PC-3 (cell line): Measurements from ENCODE around the gene WNT5B. TPM values are rescaled to one million over a fixed set of nuclear protein-coding genes. Genes with fewer than 3 reads are reported as not detected.

ENCODE experiments used
- ATAC-seq: fragments of 200-7000 bp; cut with Tn5 transposase; 2 replicates; pipeline ENCODE4 v1.9.1; 2020; ENCODE audit warnings: mild to moderate bottlenecking, moderate library complexity
- BruUV-seq: library from RNA; stranded (reverse); fragments of 400-500 nt; replicated peaks from 2 replicates; lab custom pipeline; 2021; lab: Mats Ljungman, UMichigan
- CTCF ChIA-PET: fragments of 300-600 bp; sonication (Branson Sonifier 250); formaldehyde crosslinking; loops from one replicate; lab custom pipeline; 2022; ENCODE audit warnings: antibody characterized with exemption; lab: Charles Lee
- POLR2A ChIA-PET: fragments of 300-600 bp; sonication (Branson Sonifier 250); formaldehyde crosslinking; loops from one replicate; lab custom pipeline; 2022; ENCODE audit warnings: antibody characterized with exemption; ENCODE audit not compliant: unreplicated experiment; lab: Charles Lee
- DNase-seq: peaks from one replicate; pipeline ENCODE4 v3.0.0-alpha.2; 2015
- H2AFZ ChIP-seq: fragments of 300-600 bp; sonication (generic); 2 replicates; pipeline ENCODE4 v1.6.0; 2016; ENCODE audit warnings: antibody characterized with exemption, low read length
- H3F3A ChIP-seq: fragments of 300-600 bp; sonication (generic); one replicate; pipeline ENCODE4 v1.6.0; 2017; ENCODE audit warnings: antibody characterized with exemption, low read length, control low read depth, mild to moderate bottlenecking; ENCODE audit not compliant: unreplicated experiment
- H3K27ac ChIP-seq: fragments of 300-600 bp; sonication (generic); 2 replicates; pipeline ENCODE4 v1.5.1; 2016; ENCODE audit warnings: mild to moderate bottlenecking, low read length
- H3K27me3 ChIP-seq: fragments of 300-600 bp; sonication (generic); 2 replicates; pipeline ENCODE4 v1.6.1; 2016; ENCODE audit warnings: low read length, mixed read lengths
- H3K36me3 ChIP-seq: fragments of 300-600 bp; sonication (generic); 2 replicates; pipeline ENCODE4 v1.6.1; 2016; ENCODE audit warnings: low read depth, mixed run types, low read length, mixed read lengths
- H3K4me1 ChIP-seq: fragments of 300-600 bp; sonication (generic); 2 replicates; pipeline ENCODE4 v1.5.1; 2016; ENCODE audit warnings: low read length; ENCODE audit not compliant: insufficient read depth
- H3K4me2 ChIP-seq: fragments of 300-600 bp; sonication (generic); 2 replicates; pipeline ENCODE4 v1.6.0; 2016; ENCODE audit warnings: low read length
- H3K4me3 ChIP-seq: fragments of 300-600 bp; sonication (generic); 2 replicates; pipeline ENCODE4 v1.5.1; 2016; ENCODE audit warnings: mild to moderate bottlenecking, low read length, mixed read lengths
- H3K79me2 ChIP-seq: fragments of 300-600 bp; sonication (generic); 2 replicates; pipeline ENCODE4 v1.6.1; 2017; ENCODE audit warnings: low read length, mixed read lengths
- H3K9ac ChIP-seq: fragments of 300-600 bp; sonication (generic); 2 replicates; pipeline ENCODE4 v1.6.0; 2016; ENCODE audit warnings: mild to moderate bottlenecking, low read length
- H3K9me2 ChIP-seq: fragments of 300-600 bp; sonication (generic); replicated peaks from 2 replicates; pipeline ENCODE4 v1.6.1; 2016; ENCODE audit warnings: mixed run types, low read length, mixed read lengths
- H3K9me3 ChIP-seq: fragments of 300-600 bp; sonication (generic); 2 replicates; pipeline ENCODE4 v1.6.1; 2016; ENCODE audit warnings: low read length, mixed read lengths
- H4K20me1 ChIP-seq: fragments of 300-600 bp; sonication (generic); 2 replicates; pipeline ENCODE4 v1.6.1; 2016; ENCODE audit warnings: low read length, mixed read lengths
- EZH2 ChIP-seq: fragments of 300-600 bp; sonication (generic); IDR thresholded peaks from one replicate; pipeline ENCODE4 v1.6.1; 2017; ENCODE audit warnings: antibody characterized with exemption, mild to moderate bottlenecking, low read length; ENCODE audit not compliant: unreplicated experiment
- EZH2phosphoT487 ChIP-seq: fragments of 300-600 bp; sonication (generic); IDR thresholded peaks from 2 replicates; pipeline ENCODE4 v1.6.1; 2018; ENCODE audit warnings: mild to moderate bottlenecking, antibody characterized with exemption, low read length, borderline replicate concordance
- intact Hi-C: fragments of 100-400 bp; cut with micrococcal nuclease; formaldehyde crosslinking; loops from 2 replicates; pipeline ENCODE4 v1.9.0; 2023
- total RNA-seq: library from RNA; depleted of rRNA; stranded (reverse); fragments of >200 nt; gene quantifications from 2 replicates; pipeline ENCODE4 v1.2.3, GENCODE V29; 2014
- TF ChIP-seq, protein P1 (sequence below): fragments of 300-600 bp; sonication (generic); conservative IDR thresholded peaks from 2 replicates; pipeline ENCODE4 v1.5.1; 2017; ENCODE audit warnings: antibody characterized with exemption, low read depth, mild to moderate bottlenecking, low read length

Gene WNT5B
- total RNA-seq, 1 experiment from 2014 or later: 2.2 TPM

DNA sequence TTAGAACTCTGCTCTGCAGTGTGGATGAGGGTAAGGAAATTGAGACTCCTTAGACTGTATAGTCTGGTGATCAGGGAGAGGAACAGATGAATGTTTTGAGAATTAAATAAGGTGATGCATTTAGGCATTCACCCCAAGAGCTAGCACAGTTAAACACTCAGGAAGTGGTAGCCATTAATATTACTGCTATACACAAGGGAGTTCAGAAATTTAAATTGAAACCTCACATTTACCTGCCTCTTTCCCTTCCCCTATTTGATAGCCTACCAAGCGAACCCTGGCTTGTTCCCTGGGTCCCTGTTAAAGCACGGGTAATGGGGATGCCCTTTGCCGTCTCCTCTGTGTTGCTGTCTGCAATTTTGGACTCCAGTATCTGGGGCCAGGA lies 18.2 kb downstream of the WNT5B start:
- Histone ChIP-seq H3F3A (no peaks in the 10 kb centered on the region), H3K9ac (no peak overlapping the region), H4K20me1 (no peaks in the 10 kb centered on the region), H3K79me2 (no peaks in the 10 kb centered on the region), H3K4me3 (no peak overlapping the region), H3K9me3 (no peaks in the 10 kb centered on the region), H2AFZ (no peak overlapping the region), H3K4me2 (no peak overlapping the region), H3K9me2 (no peaks in the 10 kb centered on the region), H3K27me3 (no peaks in the 10 kb centered on the region), H3K27ac (no peak overlapping the region), H3K36me3 (no peaks in the 10 kb centered on the region), H3K4me1 (peaks cover 11% of the 10 kb centered on the region)
- DNase-seq (no peak), ATAC-seq (no peak)
- no TSS peak for BruUV-seq
- TF ChIP-seq, protein P1, sequence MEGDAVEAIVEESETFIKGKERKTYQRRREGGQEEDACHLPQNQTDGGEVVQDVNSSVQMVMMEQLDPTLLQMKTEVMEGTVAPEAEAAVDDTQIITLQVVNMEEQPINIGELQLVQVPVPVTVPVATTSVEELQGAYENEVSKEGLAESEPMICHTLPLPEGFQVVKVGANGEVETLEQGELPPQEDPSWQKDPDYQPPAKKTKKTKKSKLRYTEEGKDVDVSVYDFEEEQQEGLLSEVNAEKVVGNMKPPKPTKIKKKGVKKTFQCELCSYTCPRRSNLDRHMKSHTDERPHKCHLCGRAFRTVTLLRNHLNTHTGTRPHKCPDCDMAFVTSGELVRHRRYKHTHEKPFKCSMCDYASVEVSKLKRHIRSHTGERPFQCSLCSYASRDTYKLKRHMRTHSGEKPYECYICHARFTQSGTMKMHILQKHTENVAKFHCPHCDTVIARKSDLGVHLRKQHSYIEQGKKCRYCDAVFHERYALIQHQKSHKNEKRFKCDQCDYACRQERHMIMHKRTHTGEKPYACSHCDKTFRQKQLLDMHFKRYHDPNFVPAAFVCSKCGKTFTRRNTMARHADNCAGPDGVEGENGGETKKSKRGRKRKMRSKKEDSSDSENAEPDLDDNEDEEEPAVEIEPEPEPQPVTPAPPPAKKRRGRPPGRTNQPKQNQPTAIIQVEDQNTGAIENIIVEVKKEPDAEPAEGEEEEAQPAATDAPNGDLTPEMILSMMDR: no peak
- ChIA-PET CTCF (no interaction called here), POLR2A (no interaction called here)
- intact Hi-C loops: no loop called here

DNA sequence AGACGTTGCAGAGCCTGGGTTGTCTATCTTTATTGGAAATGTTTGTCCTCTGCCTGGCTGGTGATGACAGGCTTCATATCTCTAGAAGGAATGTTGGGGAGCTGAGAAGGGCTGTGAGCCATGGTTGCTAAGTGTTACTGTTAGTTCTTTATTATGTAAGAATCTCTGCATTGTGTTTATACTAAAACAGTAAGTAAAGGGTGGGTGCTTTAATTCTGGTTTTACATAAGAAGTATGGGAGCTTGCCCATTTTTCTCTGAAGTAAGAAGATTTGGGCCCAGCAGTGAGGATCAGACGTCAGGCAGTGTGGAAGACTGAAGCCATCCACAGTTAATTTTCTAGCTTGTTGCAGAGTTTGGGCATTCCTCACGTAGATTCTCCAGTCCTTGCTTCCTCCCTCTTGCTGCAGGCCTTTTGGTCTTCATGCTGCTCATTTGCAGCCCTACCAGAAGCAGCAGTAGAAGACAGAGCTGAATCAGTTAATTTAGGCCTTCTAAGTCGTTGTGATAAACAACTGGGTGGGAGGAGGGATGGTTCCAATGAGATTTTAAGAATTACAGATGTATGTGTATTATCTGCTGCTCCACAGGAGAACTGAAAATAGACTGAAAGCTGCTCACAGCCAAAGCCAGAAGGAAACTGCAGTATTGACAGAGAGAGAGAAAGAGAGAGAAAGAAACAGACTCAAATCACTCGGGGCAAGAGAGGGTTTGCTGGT lies 21.4 kb downstream of the WNT5B start:
- CTCF ChIA-PET: no interaction called here
- no peaks in the 10 kb centered on the region for H3K79me2 ChIP-seq

DNA sequence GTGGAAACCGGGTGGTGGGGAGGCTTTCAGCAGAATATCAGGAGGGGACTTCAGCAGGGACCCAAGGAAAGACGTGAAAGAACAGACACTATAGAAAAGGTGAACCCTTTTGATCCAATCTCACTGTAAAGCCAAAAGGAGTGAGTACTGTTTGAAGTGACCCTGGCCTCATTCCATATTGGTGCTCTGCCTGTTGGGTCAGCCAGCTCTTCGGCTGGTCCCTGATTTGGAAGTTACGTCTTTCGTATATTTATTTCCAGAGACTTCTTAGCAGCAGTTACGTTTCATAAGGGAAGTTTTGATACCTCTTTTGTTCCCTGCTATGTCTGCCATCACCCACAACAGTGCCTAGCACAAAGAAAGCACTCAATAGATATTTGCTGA lies 21.9 kb downstream of the WNT5B start:
- DNase-seq: no peak
- BruUV-seq: no TSS peak

More for the DNA sequence above, 21.4 kb downstream of the WNT5B start:
- H3K36me3 ChIP-seq: no peaks in the 10 kb centered on the region
- DNase-seq (no peak), ATAC-seq (no peak)
- H3K27ac ChIP-seq: no peak overlapping the region
- H3K4me2 ChIP-seq: no peak overlapping the region
- H3F3A ChIP-seq: no peaks in the 10 kb centered on the region
- intact Hi-C loops: loop anchor here (10.0 kb wide), 2 partner anchors 54 to 284 kb away; no protein-coding TSS in a partner anchor
- H3K4me3 ChIP-seq: no peak overlapping the region
- peaks cover 11% of the 10 kb centered on the region for H3K4me1 ChIP-seq
- H3K9me2 ChIP-seq: no peaks in the 10 kb centered on the region
- H2AFZ ChIP-seq: no peak overlapping the region
- no TSS peak for BruUV-seq
- no peaks in the 10 kb centered on the region for H3K27me3 ChIP-seq
- H3K9ac ChIP-seq: no peak overlapping the region
- no peaks in the 10 kb centered on the region for H3K9me3 ChIP-seq
- POLR2A ChIA-PET: no interaction called here
- H4K20me1 ChIP-seq: no peaks in the 10 kb centered on the region
- TF ChIP-seq EZH2 (no peak), EZH2phosphoT487 (no peak)
- TF ChIP-seq, protein P1: no peak

More for the DNA sequence above, 21.9 kb downstream of the WNT5B start:
- Histone ChIP-seq H3K27me3 (no peaks in the 10 kb centered on the region), H3K79me2 (no peaks in the 10 kb centered on the region), H3K9me3 (no peaks in the 10 kb centered on the region), H3F3A (no peaks in the 10 kb centered on the region), H3K9ac (no peak overlapping the region), H3K4me3 (no peak overlapping the region), H2AFZ (no peak overlapping the region), H3K4me2 (no peak overlapping the region), H3K27ac (no peak overlapping the region), H3K36me3 (no peaks in the 10 kb centered on the region), H4K20me1 (no peaks in the 10 kb centered on the region), H3K4me1 (peaks cover 11% of the 10 kb centered on the region), H3K9me2 (no peaks in the 10 kb centered on the region)
- CTCF ChIA-PET: interaction anchor here (0.6 kb wide), 1 partner anchor 285 kb away, joined by 3 read pairs; no protein-coding TSS in a partner anchor
- intact Hi-C loops: loop anchor here (10.0 kb wide), 2 partner anchors 54 to 284 kb away; no protein-coding TSS in a partner anchor
- TF ChIP-seq, protein P1: no peak
- no peak for TF ChIP-seq EZH2
- no peak for TF ChIP-seq EZH2phosphoT487
- POLR2A ChIA-PET: no interaction called here
- no peak for ATAC-seq
